Neural progenitor cell (in vitro differentiated cells): Measurements from ENCODE around the gene TMC7. TPM values are rescaled to one million over a fixed set of nuclear protein-coding genes. Genes with fewer than 3 reads are reported as not detected.

Experiments
- DNase-seq: peaks from one replicate; pipeline ENCODE4 v3.0.0-alpha.2; 2016; ENCODE audit warnings: low spot score
- H2AFZ ChIP-seq: fragments of 200-600 bp; sonication (generic); replicated peaks from 2 replicates; pipeline ENCODE4 v1.6.1; 2016; ENCODE audit warnings: antibody characterized with exemption
- H3F3A ChIP-seq: fragments of 200-600 bp; sonication (generic); 2 replicates; pipeline ENCODE4 v1.6.1; 2016; ENCODE audit warnings: antibody characterized with exemption, low read depth
- H3K27ac ChIP-seq: fragments of 200-600 bp; sonication (generic); 2 replicates; pipeline ENCODE4 v1.5.1; 2016; ENCODE audit warnings: mild to moderate bottlenecking
- H3K27me3 ChIP-seq: fragments of 200-600 bp; sonication (generic); 2 replicates; pipeline ENCODE4 v1.6.1; 2016; ENCODE audit warnings: mild to moderate bottlenecking, moderate library complexity
- H3K36me3 ChIP-seq: fragments of 200-600 bp; sonication (generic); 2 replicates; pipeline ENCODE4 v1.5.1; 2016
- H3K4me1 ChIP-seq: fragments of 200-600 bp; sonication (generic); 2 replicates; pipeline ENCODE4 v1.6.1; 2016; ENCODE audit warnings: mixed run types
- H3K4me2 ChIP-seq: fragments of 200-600 bp; sonication (generic); 2 replicates; pipeline ENCODE4 v1.6.1; 2016
- H3K4me3 ChIP-seq: fragments of 200-600 bp; sonication (generic); 2 replicates; pipeline ENCODE4 v1.5.1; 2016
- H3K79me2 ChIP-seq: fragments of 200-600 bp; sonication (generic); 2 replicates; pipeline ENCODE4 v1.6.1; 2016; ENCODE audit warnings: low read depth
- H3K9ac ChIP-seq: fragments of 200-600 bp; sonication (generic); 2 replicates; pipeline ENCODE4 v1.6.1; 2016
- H3K9me3 ChIP-seq: fragments of 200-600 bp; sonication (generic); 2 replicates; pipeline ENCODE4 v1.5.1; 2016; ENCODE audit warnings: low read depth
- H4K20me1 ChIP-seq: fragments of 200-600 bp; sonication (generic); 2 replicates; pipeline ENCODE4 v1.6.1; 2016; ENCODE audit warnings: low read depth
- H3K27ac Mint-ChIP-seq: 3 replicates; pipeline ENCODE4 v1.8.0; 2021; ENCODE audit warnings: mixed read lengths
- H3K27me3 Mint-ChIP-seq: 2 replicates; pipeline ENCODE4 v1.8.0; 2022; ENCODE audit warnings: low read depth, mild to moderate bottlenecking, inconsistent platforms, moderate library complexity, mixed read lengths; ENCODE audit not compliant: insufficient read depth
- H3K36me3 Mint-ChIP-seq: 3 replicates; pipeline ENCODE4 v1.8.0; 2021; ENCODE audit warnings: mixed read lengths
- H3K4me1 Mint-ChIP-seq: 3 replicates; pipeline ENCODE4 v1.8.0; 2021; ENCODE audit warnings: mixed read lengths
- H3K4me3 Mint-ChIP-seq: 3 replicates; pipeline ENCODE4 v1.8.0; 2021; ENCODE audit warnings: mild to moderate bottlenecking, moderate library complexity, mixed read lengths
- H3K9me3 Mint-ChIP-seq: 3 replicates; pipeline ENCODE4 v1.8.0; 2020; ENCODE audit warnings: mixed read lengths
- EZH2 ChIP-seq: fragments of 200-600 bp; sonication (generic); IDR thresholded peaks from 2 replicates; pipeline ENCODE4 v1.6.1; 2017; ENCODE audit warnings: antibody characterized with exemption, mild to moderate bottlenecking, moderate library complexity
- EZH2phosphoT487 ChIP-seq: fragments of 200-600 bp; sonication (generic); IDR thresholded peaks from 2 replicates; pipeline ENCODE4 v1.6.1; 2017; ENCODE audit warnings: antibody characterized with exemption
- total RNA-seq: library from RNA; depleted of rRNA; stranded (reverse); fragments of >200 nt; gene quantifications from 2 replicates; pipeline ENCODE4 v1.2.3, GENCODE V29; 2015; ENCODE audit warnings: low replicate concordance
- TF ChIP-seq, protein P1 (sequence below): fragments of 200-600 bp; sonication (generic); IDR thresholded peaks from 2 replicates; pipeline ENCODE4 v1.5.1; 2017; ENCODE audit warnings: antibody characterized with exemption, mild to moderate bottlenecking

TMC7 gene
- total RNA-seq, 1 donor from 2014 or later, result 8.2 TPM

DNA sequence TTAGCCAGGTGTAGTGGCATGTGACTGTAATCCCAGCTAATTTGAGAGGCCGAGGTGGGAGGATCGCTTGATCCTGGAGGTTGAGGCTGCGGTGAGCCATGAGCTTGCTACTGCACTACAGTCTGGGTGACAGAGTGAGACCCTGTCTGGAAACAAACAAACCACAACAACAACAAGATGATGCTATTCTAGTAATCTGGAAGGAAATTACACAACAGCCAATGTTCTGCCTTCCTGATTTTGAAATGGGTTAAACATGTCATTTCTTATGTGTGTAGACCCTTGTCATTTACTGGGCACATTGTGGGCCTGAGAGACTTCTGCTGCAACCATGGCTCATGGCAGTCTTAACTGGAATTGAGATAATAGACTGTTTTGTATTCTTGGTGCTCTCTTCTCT lies 89.6 kb downstream of the TMC7 start:
- Histone ChIP-seq H3K79me2 (peaks cover 12% of the 10 kb centered on the region), H3K4me3 (no peak overlapping the region), H3K4me1 (no peaks in the 10 kb centered on the region), H3F3A (no peaks in the 10 kb centered on the region), H3K4me2 (no peak overlapping the region), H3K36me3 (no peaks in the 10 kb centered on the region), H2AFZ (no peak overlapping the region), H3K27ac (no peak overlapping the region), H3K9ac (no peak overlapping the region), H3K27me3 (no peaks in the 10 kb centered on the region), H4K20me1 (no peaks in the 10 kb centered on the region), H3K9me3 (no peaks in the 10 kb centered on the region)
- H3K4me3 Mint-ChIP-seq, result no peak overlapping the region
- H3K9me3 Mint-ChIP-seq, result no peaks in the 10 kb centered on the region
- H3K27ac Mint-ChIP-seq, result no peak overlapping the region
- peaks cover 9% of the 10 kb centered on the region for H3K27me3 Mint-ChIP-seq
- H3K4me1 Mint-ChIP-seq, result peaks cover 3% of the 10 kb centered on the region
- no peak for DNase-seq
- peaks cover 19% of the 10 kb centered on the region for H3K36me3 Mint-ChIP-seq
- TF ChIP-seq EZH2 (no peak), EZH2phosphoT487 (no peak)
- TF ChIP-seq, protein P1, sequence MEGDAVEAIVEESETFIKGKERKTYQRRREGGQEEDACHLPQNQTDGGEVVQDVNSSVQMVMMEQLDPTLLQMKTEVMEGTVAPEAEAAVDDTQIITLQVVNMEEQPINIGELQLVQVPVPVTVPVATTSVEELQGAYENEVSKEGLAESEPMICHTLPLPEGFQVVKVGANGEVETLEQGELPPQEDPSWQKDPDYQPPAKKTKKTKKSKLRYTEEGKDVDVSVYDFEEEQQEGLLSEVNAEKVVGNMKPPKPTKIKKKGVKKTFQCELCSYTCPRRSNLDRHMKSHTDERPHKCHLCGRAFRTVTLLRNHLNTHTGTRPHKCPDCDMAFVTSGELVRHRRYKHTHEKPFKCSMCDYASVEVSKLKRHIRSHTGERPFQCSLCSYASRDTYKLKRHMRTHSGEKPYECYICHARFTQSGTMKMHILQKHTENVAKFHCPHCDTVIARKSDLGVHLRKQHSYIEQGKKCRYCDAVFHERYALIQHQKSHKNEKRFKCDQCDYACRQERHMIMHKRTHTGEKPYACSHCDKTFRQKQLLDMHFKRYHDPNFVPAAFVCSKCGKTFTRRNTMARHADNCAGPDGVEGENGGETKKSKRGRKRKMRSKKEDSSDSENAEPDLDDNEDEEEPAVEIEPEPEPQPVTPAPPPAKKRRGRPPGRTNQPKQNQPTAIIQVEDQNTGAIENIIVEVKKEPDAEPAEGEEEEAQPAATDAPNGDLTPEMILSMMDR, result no peak

- Mint-ChIP-seq H3K27me3 (peaks cover 9% of the 10 kb centered on the region), H3K36me3 (peaks cover 22% of the 10 kb centered on the region), H3K4me1 (peaks cover under 1% of the 10 kb centered on the region), H3K9me3 (no peaks in the 10 kb centered on the region), H3K27ac (no peak overlapping the region), H3K4me3 (no peak overlapping the region)
- Histone ChIP-seq H3K4me1 (no peaks in the 10 kb centered on the region), H3K4me3 (no peak overlapping the region), H3K9me3 (no peaks in the 10 kb centered on the region), H2AFZ (no peak overlapping the region), H3K27ac (no peak overlapping the region), H3F3A (no peaks in the 10 kb centered on the region), H3K4me2 (no peak overlapping the region), H3K36me3 (no peaks in the 10 kb centered on the region), H3K9ac (no peak overlapping the region), H3K27me3 (no peaks in the 10 kb centered on the region), H4K20me1 (no peaks in the 10 kb centered on the region), H3K79me2 (peaks cover 7% of the 10 kb centered on the region)
- TF ChIP-seq, protein P1, result no peak
- TF ChIP-seq EZH2 (no peak), EZH2phosphoT487 (no peak)
- no peak for DNase-seq
Observed at GRCh38 chr16:19073863-19074262, 90.1 kb downstream of the TMC7 start.

DNA sequence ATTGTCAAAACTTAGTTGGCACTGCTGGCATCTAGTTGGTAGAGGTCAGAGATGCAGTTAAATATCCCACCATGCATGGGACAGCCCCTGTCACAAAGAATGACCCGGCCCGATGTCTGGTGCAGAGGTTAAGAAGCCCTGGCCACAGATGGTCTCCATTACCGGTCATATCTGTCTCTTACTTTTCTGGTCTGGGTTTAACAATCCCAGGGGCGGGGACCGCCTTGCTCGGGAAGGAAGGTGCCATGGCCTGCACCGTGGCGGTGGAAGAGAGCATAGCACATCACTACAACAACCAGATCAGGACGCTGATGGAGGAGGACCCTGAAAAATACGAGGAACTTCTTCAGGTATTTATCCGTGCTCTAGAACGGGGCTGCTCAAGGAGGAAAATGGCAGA lies 91.8 kb downstream of the TMC7 start:
- no peaks in the 10 kb centered on the region for H3K36me3 ChIP-seq
- H3K4me1 Mint-ChIP-seq, result no peaks in the 10 kb centered on the region
- H3K4me3 Mint-ChIP-seq, result no peak overlapping the region

More for the DNA sequence above, 91.8 kb downstream of the TMC7 start:
- H3F3A ChIP-seq, result no peaks in the 10 kb centered on the region
- H4K20me1 ChIP-seq, result no peaks in the 10 kb centered on the region
- Mint-ChIP-seq H3K36me3 (peaks cover 32% of the 10 kb centered on the region), H3K9me3 (no peaks in the 10 kb centered on the region), H3K27me3 (peaks cover 7% of the 10 kb centered on the region), H3K27ac (no peak overlapping the region)
- H3K79me2 ChIP-seq, result no peaks in the 10 kb centered on the region
- TF ChIP-seq EZH2phosphoT487 (no peak), EZH2 (no peak)
- TF ChIP-seq, protein P1, result no peak
- no peak overlapping the region for H2AFZ ChIP-seq
- H3K27ac ChIP-seq, result no peak overlapping the region
- no peaks in the 10 kb centered on the region for H3K27me3 ChIP-seq
- H3K9me3 ChIP-seq, result no peaks in the 10 kb centered on the region
- no peak overlapping the region for H3K4me3 ChIP-seq
- no peak for DNase-seq
- no peaks in the 10 kb centered on the region for H3K4me1 ChIP-seq
- no peak overlapping the region for H3K4me2 ChIP-seq
- no peak overlapping the region for H3K9ac ChIP-seq
